HEK293T (cell line): ENCODE measurements around the gene TEKT2.

Source experiments
- ELF4 ChIP-seq: fragments of 450-650 bp; IDR thresholded peaks from 2 replicates; pipeline ENCODE4 v1.6.1; 2017; ENCODE audit warnings: antibody characterized with exemption
- FOXM1 ChIP-seq: fragments of 450-650 bp; IDR thresholded peaks from 2 replicates; pipeline ENCODE4 v1.6.1; 2017; ENCODE audit warnings: mild to moderate bottlenecking, borderline replicate concordance
- LEF1 ChIP-seq: fragments of 450-650 bp; IDR thresholded peaks from 2 replicates; pipeline ENCODE4 v1.6.1; 2017; ENCODE audit warnings: mild to moderate bottlenecking, borderline replicate concordance
- NFRKB ChIP-seq: fragments of 450-650 bp; IDR thresholded peaks from 2 replicates; pipeline ENCODE4 v1.6.1; 2016; ENCODE audit warnings: mild to moderate bottlenecking, moderate library complexity
- SP1 ChIP-seq: fragments of 450-650 bp; IDR thresholded peaks from 2 replicates; pipeline ENCODE4 v1.6.1; 2017
- SUZ12 ChIP-seq: fragments of 450-650 bp; IDR thresholded peaks from 2 replicates; pipeline ENCODE4 v1.6.1; 2016; ENCODE audit warnings: mild to moderate bottlenecking
- ZNF384 ChIP-seq: fragments of 450-650 bp; IDR thresholded peaks from 2 replicates; pipeline ENCODE4 v1.6.1; 2016

DNA sequence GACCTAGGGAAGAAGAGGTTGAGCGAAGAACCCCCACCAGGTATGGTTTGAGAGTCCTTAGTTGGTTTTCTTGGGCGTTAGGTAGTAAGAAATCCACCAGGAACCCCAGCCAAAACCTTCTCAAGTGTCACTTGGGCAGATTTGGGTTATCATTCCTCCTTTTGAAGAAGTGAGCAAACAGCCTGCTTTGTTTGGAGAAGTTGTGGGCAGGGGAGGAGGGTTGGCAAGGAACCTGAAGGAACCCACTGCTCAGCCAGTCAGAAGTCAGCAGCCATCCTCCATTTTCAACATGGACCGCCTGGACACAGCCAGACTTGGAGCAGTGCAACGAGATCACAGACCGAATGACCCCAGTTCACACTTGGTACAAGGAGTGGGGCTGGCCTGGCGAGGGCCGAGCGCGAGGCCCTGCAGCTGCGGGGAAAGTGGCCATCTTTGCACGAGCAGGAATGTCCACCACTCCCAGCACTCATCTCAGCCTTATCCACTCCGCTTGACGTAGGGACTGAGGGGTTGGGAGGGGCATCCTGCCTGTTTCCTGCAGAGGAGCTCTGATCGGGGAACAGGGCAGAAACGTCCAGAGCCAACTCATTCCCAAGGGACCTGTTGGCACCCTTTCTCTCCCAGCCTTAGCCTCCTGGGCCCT, 12.0 kb downstream of the TEKT2 start:
- no peak for TF ChIP-seq SUZ12
- no peak for TF ChIP-seq ZNF384
- no peak for TF ChIP-seq ELF4
- no peak for TF ChIP-seq FOXM1
- no peak for TF ChIP-seq NFRKB
- no peak for TF ChIP-seq LEF1
- no peak for TF ChIP-seq SP1
